GM04504 (cell line): ENCODE measurements around the gene FBLL1.
"Not testable (repeated sequence)": the region's sequence is repeated elsewhere in the genome, so short reads cannot be mapped to it uniquely, and the experiment has no call there.

Experiments
- DNase-seq: peaks from one replicate; pipeline ENCODE4 v3.0.0-alpha.2; 2012; ENCODE audit warnings: low read depth

FBLL1 gene

DNA sequence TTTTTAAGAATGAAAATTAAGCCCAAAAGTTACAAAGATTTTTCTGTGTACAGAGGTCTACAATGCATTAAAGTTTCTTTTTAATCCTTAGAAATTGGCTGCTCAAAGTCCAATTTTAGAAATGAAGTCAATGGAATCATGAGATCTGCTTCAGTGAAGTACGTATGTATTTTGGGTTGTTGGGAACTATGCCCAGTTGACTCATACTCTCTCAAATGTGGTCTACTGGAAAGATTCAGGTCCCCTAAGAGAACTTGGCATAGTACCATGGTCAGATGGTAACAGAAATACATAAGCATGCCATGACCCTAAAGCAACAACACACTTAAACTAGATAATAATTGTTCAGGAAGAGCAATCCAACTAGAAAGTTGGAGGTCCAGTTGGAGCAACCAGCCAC, 23.0 kb downstream of the FBLL1 start:
- peak; percentile 50 for DNase-seq

DNA sequence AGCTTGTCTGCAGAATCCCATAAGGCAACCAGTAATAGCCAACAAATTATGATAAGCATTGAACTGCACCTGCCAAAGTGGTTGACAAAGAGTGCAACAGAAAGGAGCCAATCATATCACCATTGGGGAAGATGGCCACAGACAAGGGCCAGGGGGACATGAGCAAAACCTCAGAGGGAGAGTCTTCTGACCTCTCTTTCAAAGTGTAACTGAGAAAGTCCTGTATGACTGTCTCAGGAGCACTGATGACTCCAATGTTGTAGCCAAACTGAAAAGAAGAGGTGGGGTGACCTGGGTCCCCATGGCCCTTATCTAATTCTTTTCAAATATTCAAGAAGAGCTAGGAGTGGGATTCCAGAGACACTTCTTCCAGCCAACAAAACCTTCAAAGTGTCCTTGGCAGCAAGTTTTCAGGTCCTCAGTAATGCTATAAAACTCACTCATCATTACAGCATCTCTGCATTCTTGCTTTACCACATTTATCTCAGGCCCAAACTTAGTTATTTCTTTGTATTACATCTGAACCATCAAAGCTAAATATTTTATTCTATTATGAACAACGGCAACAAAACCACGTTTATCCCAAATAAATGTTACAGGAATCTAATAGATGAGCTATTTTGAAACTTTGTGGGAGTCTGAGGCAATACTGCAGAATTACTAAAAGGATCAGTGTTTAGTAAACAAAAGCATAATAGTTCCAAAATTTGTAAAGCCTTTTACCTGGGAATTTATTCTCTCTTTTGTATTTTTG, 24.4 kb downstream of the FBLL1 start:
- DNase-seq, result no peak

DNA sequence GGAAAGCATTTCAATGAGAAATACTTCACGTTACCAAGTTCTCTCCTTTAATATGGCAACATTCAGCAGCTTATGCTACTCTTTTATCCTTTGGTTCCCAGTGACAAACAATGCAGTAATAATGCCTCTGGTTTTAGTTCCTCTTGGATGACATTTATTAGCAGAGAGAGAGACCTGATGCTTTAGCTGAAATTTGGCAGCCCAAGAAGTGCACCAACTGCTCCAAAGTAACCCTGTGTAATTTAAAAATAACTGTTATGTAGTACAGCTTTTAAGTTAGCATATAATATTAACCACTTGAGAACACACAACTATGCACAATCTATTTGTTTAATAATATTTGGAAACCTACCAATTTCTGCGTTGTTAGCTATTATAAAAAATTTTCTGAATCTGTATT, 28.3 kb downstream of the FBLL1 start:
- no peak for DNase-seq

DNA sequence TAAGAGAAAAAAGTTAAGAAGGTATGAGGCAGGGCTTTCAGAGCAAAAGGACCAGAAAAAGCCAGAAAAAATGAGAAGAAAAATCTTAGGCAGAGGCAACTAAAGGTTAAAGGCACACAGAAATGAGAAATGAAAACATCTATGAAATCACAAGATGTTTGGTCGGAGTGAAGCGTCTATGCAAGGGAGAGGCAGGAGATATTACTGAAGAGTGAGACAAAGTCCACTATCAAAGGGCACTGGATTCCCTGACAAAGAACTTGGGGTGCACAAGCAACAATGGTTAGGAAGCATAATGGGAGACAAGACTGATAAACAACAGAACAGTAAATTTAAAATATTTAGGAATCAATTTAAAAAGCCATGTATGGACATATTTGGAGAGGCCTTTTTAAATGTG, 33.2 kb downstream of the FBLL1 start:
- no peak for DNase-seq

DNA sequence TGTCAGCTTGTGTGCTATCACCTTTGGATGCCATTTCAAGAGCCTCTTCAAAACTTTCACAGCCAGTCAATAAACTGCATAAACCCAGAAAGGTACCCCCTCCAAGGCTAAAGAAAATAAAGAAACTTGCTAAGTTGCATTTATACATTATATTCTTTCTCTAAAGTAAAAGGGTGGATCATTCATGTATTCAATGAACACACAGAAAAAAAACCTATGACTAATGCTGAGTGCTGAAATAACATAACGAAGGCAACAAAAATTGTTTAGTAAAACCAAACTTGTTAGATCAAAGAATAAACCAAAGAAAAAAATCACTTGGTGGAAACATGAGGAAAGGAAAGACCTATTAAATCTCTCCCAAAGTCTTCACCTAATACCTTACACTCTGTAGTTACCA, 34.9 kb downstream of the FBLL1 start:
- no peak for DNase-seq

DNA sequence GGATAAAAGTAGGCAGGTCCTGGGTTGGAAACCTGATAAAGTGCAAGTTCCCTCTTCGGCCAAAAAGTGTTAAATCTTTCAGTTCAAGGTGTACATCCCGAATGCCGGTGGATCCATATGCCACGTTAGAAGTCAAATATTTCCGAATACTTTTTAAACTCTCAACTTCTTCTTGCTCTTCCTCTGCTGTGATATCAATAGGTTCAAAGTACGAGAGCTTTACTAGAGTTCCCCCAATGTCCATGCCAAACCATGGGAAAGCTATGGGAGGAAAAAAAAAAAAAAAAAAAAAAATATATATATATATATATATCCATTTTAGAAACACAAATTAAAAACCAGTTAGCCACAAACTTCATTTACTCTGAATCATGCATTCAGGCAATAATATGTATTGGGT, 39.6 kb downstream of the FBLL1 start:
- no peak for DNase-seq

DNA sequence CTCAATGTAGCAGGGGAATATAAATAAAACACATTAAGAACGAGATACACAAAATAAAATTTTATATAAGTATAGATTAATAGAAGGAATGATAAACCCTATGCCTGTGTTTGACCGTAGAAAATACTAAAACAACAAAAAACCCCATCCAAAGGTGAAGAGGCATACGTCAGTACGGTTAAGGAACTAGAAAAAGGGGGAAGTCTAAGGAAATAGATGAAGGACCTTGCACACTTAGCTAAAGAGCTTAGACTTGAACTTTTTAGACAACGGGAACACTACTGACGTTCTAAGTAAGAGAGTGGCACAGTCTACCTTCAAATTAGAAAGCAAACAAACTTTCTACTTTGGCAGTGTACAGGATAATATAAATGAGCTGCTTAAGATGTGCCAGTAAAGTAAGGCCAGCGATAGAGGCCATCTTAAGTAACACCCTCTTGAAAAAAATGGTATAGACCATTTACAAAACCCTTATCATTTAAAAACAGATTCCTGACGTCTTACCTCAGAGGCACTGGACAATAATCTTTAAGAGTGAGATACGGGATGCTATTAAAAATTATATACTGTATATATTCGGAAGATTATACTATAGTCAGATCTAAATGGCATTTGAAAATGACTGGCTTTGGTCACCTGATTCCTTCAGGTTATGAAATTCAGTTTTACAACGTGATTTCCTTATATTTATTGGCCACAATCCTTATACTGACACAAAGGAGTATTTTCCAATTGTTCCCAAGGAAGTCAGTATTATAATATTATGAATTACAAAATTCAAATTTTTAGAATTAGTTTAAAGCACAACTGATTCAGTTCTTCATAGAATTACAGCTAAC, 41.6 kb downstream of the FBLL1 start:
- DNase-seq, result no peak

DNA sequence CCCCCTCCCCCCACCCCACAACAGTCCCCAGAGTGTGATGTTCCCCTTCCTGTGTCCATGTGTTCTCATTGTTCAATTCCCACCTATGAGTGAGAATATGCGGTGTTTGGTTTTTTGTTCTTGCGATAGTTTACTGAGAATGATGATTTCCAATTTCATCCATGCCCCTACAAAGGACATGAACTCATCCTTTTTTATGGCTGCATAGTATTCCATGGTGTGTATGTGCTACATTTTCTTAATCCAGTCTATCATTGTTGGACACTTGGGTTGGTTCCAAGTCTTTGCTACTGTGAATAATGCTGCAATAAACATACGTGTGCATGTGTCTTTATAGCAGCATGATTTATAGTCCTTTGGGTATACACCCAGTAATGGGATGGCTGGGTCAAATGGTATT, 44.6 kb downstream of the FBLL1 start:
- DNase-seq, result not testable (repeated sequence)

DNA sequence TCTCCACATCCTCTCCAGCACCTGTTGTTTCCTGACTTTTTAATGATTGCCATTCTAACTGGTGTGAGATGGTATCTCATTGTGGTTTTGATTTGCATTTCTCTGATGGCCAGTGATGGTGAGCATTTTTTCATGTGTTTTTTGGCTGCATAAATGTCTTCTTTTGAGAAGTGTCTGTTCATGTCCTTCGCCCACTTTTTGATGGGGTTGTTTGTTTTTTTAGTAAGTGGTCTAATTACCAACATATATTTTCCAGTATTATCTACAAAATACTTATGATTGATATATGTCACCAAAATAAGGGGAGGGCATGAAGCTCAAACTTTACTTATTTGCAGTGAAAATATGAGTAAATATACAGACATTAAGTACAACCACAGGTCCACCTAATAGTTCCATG, 45.1 kb downstream of the FBLL1 start:
- DNase-seq, result not testable (repeated sequence)

DNA sequence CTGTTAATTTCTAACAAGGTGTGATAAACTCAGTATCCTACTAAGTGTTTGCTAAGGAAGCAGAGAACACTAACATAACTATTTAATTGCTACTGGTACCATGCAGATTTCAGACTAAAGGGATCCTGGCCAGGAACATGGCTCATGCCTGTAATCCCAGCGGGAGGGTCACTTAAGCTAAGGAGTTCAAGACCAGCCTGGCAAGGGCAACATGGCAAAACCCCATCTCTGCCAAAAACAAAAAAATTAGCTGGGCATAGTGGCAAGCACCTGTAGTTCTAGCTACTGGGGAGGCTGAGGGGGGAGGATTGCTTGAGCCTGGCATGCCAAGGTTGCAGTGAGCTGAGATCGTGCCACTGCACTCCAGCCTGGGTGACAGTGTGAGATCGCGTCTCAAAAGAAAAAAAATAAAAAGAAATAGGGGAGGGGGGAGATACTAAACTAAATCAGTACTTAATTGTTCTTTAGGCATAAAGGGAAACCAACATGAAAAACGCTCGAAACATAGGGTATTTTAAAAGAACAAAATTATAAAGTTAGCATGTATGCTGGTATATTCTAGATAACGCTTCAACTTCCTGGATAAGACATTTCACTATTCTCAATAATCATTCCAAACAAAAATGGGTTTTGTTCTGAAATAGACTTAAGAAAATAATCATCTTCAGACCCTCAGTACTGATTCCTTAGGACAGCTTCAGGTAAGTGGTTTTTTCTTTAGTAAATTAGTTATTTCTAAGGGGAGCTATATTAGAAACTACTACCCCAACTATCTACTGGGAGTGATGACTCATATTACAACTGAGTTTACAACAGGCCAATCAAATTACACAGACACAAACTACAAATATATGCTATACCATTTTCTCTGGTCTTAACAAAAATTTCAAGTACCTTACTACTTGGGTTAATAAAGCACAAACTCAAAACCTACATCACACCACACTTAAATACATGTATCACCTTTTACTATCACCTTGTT, 46.6 kb downstream of the FBLL1 start:
- no peak for DNase-seq

DNA sequence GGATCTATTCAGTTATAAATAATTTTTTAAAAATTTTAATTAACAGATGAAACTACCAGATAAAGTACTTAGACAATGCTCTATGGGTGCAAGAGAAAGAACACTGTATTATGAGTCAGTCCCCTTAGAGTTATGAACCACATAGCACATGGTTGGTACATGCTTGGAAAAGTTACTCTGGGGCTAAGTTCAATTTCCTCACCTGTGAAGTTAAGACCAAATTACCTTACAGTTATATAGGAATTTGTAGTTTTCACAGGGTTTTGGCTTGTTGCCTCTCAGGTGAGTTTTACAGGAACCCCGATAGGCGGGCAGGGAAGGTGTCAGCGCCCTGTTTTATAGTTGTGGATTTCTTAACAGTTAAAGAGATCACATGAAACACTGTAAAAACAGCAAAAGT, 48.9 kb downstream of the FBLL1 start:
- no peak for DNase-seq

DNA sequence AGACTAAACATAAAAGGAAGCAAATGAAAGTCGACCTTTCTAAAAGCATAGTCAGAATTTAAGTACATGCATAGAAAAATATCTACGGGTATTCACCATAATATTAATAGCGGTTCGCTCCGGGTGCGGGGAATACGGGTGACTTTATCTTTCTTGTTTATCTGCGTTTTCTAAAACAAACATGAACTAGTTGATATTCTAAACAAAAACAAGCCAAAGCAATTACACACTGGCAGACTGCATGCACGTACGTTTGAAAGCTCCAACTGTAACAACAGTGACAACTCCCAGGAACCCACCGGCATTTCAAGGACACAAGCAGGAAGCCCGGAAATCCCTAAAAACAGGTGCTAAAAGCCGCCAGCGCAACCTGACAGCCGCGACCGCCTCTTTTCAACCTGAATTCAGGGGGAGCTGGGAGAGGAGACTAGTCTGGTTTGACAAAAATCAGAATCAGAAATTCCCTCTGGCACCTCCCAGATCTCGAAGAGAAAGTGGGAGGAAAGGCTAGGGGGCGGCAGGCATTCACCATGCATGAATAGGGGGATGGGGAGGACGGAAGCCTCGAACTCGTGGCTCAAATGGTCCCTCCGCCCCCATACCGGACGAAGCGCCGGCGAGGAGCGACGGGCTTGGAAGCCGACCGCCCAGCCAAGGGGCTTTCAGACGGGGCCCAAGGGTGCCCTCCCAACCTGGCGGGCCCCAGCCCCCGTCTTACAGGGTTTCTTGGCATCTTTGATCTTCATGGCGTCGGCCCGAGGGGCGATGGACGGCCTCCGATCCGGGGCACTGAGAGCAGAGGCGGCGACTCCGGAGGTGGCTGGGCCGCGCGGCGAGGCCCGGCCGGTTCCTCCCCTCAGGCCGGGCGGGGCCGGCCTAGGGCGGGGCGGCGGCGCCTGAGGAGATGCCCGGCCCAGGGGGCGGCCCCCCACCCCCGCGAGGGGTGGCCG, 49.7 kb downstream of the FBLL1 start, which contains the start of gene PANK3:
Gene PANK3 (minus strand): TSS at position 831 of the 950 bp plus-strand sequence. CDS start 85 bp downstream, at position 746.
- no peak for DNase-seq

DNA sequence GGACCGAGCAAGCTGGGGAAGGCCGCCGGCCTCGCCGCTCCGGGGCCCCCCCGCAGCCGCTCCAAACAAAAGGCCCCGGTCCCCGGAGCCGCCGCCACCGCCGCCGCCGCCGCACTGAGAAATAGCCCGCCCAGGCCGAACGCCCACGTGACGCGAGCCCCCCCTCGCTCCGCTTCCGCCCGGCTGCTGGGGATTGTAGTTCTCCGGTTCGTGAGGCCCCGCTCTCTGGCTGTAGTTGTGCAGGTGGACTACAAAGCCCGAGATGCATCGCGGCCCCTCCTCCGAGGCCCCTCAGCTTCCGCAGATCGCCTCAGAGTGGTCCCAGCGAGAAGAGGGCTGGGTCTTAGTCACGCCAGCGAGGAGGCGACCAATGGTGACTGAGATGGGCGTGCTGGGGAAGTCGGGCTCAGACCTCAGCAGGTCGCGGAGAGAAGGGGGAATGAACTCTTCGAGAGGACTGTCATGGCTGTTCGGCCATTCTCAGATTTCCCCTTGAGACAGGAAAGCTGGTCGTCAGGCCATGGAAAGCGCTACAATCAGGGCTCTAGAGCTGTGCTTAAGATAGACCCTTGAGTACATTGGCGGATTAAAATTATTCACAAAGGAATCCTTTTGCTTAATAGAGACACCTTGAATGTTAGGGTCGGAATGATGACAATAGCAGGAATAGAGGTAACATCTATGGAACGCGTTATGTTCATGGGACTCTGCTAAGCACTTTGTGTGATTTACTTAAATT, 50.6 kb downstream of the FBLL1 start:
- DNase-seq, result peak; percentile 98

DNA sequence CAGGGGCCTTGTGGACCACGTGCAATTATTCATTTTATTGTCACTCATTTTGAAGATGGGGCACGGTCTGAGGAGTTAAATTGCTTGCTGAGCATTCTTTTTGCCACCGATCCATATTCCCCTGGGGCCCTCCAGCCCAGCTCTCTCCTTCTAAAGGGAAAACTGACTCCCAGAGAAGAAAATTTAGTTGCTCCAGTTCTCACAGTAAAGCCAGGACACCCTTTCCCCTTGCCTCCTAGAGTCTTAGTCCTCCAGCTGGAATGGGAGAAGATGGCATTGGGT, 51.1 kb downstream of the FBLL1 start:
- no peak for DNase-seq
